B cell (primary cell): ENCODE data around the gene BMP8A. TPM values are rescaled to one million over a fixed set of nuclear protein-coding genes. Genes with fewer than 3 reads are reported as not detected.

Experiments used
- ATAC-seq: fragments of 200-7000 bp; cut with Tn5 transposase; one replicate; pipeline ENCODE4 v1.10.0; 2021; ENCODE audit warnings: low read depth, mild to moderate bottlenecking, moderate number of reproducible peaks, moderate library complexity
- CTCF ChIA-PET: fragments of 350-600 bp; sonication (Branson Sonifier 250); formaldehyde crosslinking; loops from one replicate; lab custom pipeline; 2021; ENCODE audit warnings: antibody characterized with exemption, inconsistent platforms; lab: Charles Lee
- POLR2A ChIA-PET: fragments of 350-600 bp; sonication (Branson Sonifier 250); formaldehyde crosslinking; loops from one replicate; lab custom pipeline; 2021; ENCODE audit warnings: antibody characterized with exemption; lab: Charles Lee
- DNase-seq: peaks from one replicate; pipeline ENCODE4 v3.0.0; 2013
- H2AFZ ChIP-seq: 2 replicates; pipeline ENCODE4 v1.6.1; 2012; ENCODE audit warnings: mild to moderate bottlenecking, low read depth, low read length; ENCODE audit not compliant: insufficient read depth, poor library complexity, severe bottlenecking
- H3K27ac ChIP-seq, 2 donors: 1 replicate in 1 of 2; 2 replicates in 1 of 2; pipeline ENCODE4 v1.5.1; 2012 to 2013; ENCODE audit warnings: low read length in 2 of 2, mild to moderate bottlenecking in 2 of 2, moderate library complexity in 1 of 2
- H3K27me3 ChIP-seq, 4 experiments: fragments of 200-600 bp in 1 of 4; sonication (generic) in 1 of 4; replicated peaks in 1 of 4; 1 replicate in 2 of 4; 2 replicates in 2 of 4; pipeline versions ENCODE4 v1.6.1 to v1.7.0; 2013 to 2016; ENCODE audit warnings: low read length in 3 of 4, mild to moderate bottlenecking in 2 of 4, mixed read lengths in 1 of 4, moderate library complexity in 1 of 4; ENCODE audit not compliant: insufficient read depth in 4 of 4, control insufficient read depth in 3 of 4; ENCODE audit errors: control extremely low read depth in 1 of 4
- H3K36me3 ChIP-seq, 2 experiments: replicated peaks in 1 of 2; 1 replicate in 1 of 2; 2 replicates in 1 of 2; pipeline versions ENCODE4 v1.6.1 to v1.7.1; 2013; ENCODE audit warnings: low read length in 1 of 2; ENCODE audit not compliant: insufficient read depth in 2 of 2, control insufficient read depth in 1 of 2; ENCODE audit errors: control extremely low read depth in 1 of 2, extremely low read depth in 1 of 2
- H3K4me1 ChIP-seq, 2 donors: fragments of 200-600 bp in 1 of 2; sonication (generic) in 1 of 2; 1 replicate in 1 of 2; 2 replicates in 1 of 2; pipeline versions ENCODE4 v1.5.1 to v1.6.1; 2013 to 2017; ENCODE audit warnings: low read length in 2 of 2; ENCODE audit not compliant: control insufficient read depth in 2 of 2, insufficient read depth in 2 of 2
- H3K4me2 ChIP-seq: replicated peaks from 2 replicates; pipeline ENCODE3; 2012; ENCODE audit warnings: mild to moderate bottlenecking, low read depth, low read length; ENCODE audit not compliant: poor library complexity, severe bottlenecking
- H3K4me3 ChIP-seq, 5 experiments: fragments of 200-600 bp in 1 of 5; sonication (generic) in 1 of 5; 1 replicate in 3 of 5; 2 replicates in 2 of 5; pipeline versions ENCODE4 v1.5.1 to v1.7.0; 2011 to 2016; ENCODE audit warnings: low read length in 4 of 5, mild to moderate bottlenecking in 4 of 5, low read depth in 2 of 5, control low read depth in 1 of 5, moderate library complexity in 1 of 5; ENCODE audit not compliant: insufficient read depth in 1 of 5; ENCODE audit errors: control extremely low read depth in 1 of 5, extremely low read depth in 1 of 5
- H3K79me2 ChIP-seq: fragments of 200-600 bp; sonication (generic); one replicate; pipeline ENCODE4 v1.6.0; 2016; ENCODE audit warnings: low read length; ENCODE audit not compliant: control insufficient read depth, insufficient read depth
- H3K9ac ChIP-seq: fragments of 200-600 bp; sonication (generic); 2 replicates; pipeline ENCODE4 v1.6.1; 2017; ENCODE audit warnings: mild to moderate bottlenecking, low read length, moderate library complexity
- H3K9me3 ChIP-seq, 3 donors: one replicate each; pipeline versions ENCODE4 v1.6.1 to v1.7.1; 2013; ENCODE audit warnings: low read length in 2 of 3; ENCODE audit not compliant: control insufficient read depth in 2 of 3, insufficient read depth in 1 of 3; ENCODE audit errors: control extremely low read depth in 1 of 3
- H4K20me1 ChIP-seq: 2 replicates; pipeline ENCODE4 v1.6.0; 2012; ENCODE audit warnings: mild to moderate bottlenecking, low read length; ENCODE audit not compliant: insufficient read depth, control insufficient read depth, poor library complexity, severe bottlenecking
- H3K27ac Mint-ChIP-seq: one replicate; pipeline ENCODE4 v1.8.0; 2021; ENCODE audit warnings: mixed read lengths
- H3K27me3 Mint-ChIP-seq: one replicate; pipeline ENCODE4 v1.8.0; 2021; ENCODE audit warnings: mixed read lengths
- H3K4me1 Mint-ChIP-seq: one replicate; pipeline ENCODE4 v1.8.0; 2021; ENCODE audit warnings: mixed read lengths
- H3K4me3 Mint-ChIP-seq: one replicate; pipeline ENCODE4 v1.8.0; 2021; ENCODE audit warnings: mixed read lengths
- H3K9me3 Mint-ChIP-seq: one replicate; pipeline ENCODE4 v1.8.0; 2022; ENCODE audit warnings: mixed read lengths; ENCODE audit not compliant: insufficient read depth
- CTCF ChIP-seq: fragments of 200-600 bp; IDR thresholded peaks from one replicate; pipeline ENCODE4 v1.8.0; 2022; ENCODE audit warnings: antibody characterized with exemption, mild to moderate bottlenecking
- EZH2 ChIP-seq: IDR thresholded peaks from 2 replicates; pipeline ENCODE4 v1.6.1; 2012; ENCODE audit warnings: borderline replicate concordance, low read depth, mild to moderate bottlenecking, moderate library complexity, low read length; ENCODE audit not compliant: insufficient read depth, poor library complexity, severe bottlenecking
- WGBS: methylation state at CpG from one replicate; pipeline ENCODE4 v1.1.5; 2013; ENCODE audit warnings: missing lambda C conversion rate; ENCODE audit not compliant: insufficient coverage; 5-methylcytosine and 5-hydroxymethylcytosine counted together
- intact Hi-C: fragments of 100-400 bp; cut with micrococcal nuclease; formaldehyde crosslinking; loops from one replicate; pipeline ENCODE4 v1.10.0; 2022
- polyA plus RNA-seq: library from polyadenylated mRNA; depleted of rRNA; stranded (reverse); fragments of >200 nt; gene quantifications from 2 replicates; pipeline ENCODE4 v1.2.3, GENCODE V29; 2012
- total RNA-seq, 2 donors: library from RNA; stranded (reverse); fragments of 120-200 nt in 1 of 2; gene quantifications; 1 replicate in 1 of 2; 2 replicates in 1 of 2; pipeline versions ENCODE4 v1.2.3 to v1.2.4, GENCODE V29; 2013 to 2022

The BMP8A gene
- total and polyA plus RNA-seq, 2 donors (not counting 1 experiment from before 2014, with no cell fraction given), result 0.25 to 1.1 TPM

- no peak overlapping the region for H3K27ac Mint-ChIP-seq
- intact Hi-C loops, result no loop called here
- Histone ChIP-seq H3K9ac (no peak overlapping the region), H3K4me1 (no peaks in the 10 kb centered on the region), H3K36me3 (peaks cover 1 to 71% of the 10 kb centered on the region in 2 experiments), H3K4me2 (no peak overlapping the region), H3K9me3 (no peaks in the 10 kb centered on the region), H3K27ac (no peak overlapping the region), H3K27me3 (no peaks in the 10 kb centered on the region), H3K4me3 (no peak overlapping the region), H2AFZ (no peak overlapping the region), H4K20me1 (no peaks in the 10 kb centered on the region), H3K79me2 (no peaks in the 10 kb centered on the region)
- no peaks in the 10 kb centered on the region for H3K27me3 Mint-ChIP-seq
- POLR2A ChIA-PET, result no interaction called here
- CTCF ChIA-PET, result interaction anchor here (0.8 kb wide), 1 partner anchor 55 kb away, joined by 3 read pairs; no protein-coding TSS in a partner anchor
- DNase-seq (no peak), ATAC-seq (no peak)
- H3K4me1 Mint-ChIP-seq, result no peaks in the 10 kb centered on the region
- TF ChIP-seq CTCF, result no peak
- no peak for TF ChIP-seq EZH2
- no CpG with 5 or more reads among the region's 1 CpG for WGBS
- H3K4me3 Mint-ChIP-seq, result no peak overlapping the region
- H3K9me3 Mint-ChIP-seq, result no peaks in the 10 kb centered on the region
Observed at GRCh38 chr1:39483276-39483675, 8.2 kb upstream of the BMP8A start.

GRCh38 chr1:39484564-39484963 lies 6.9 kb upstream of the BMP8A start:
- DNase-seq (no peak), ATAC-seq (no peak)
- ChIA-PET POLR2A (no interaction called here), CTCF (no interaction called here)
- Mint-ChIP-seq H3K9me3 (no peaks in the 10 kb centered on the region), H3K27ac (no peak overlapping the region), H3K4me3 (no peak overlapping the region), H3K4me1 (no peaks in the 10 kb centered on the region), H3K27me3 (no peaks in the 10 kb centered on the region)
- H3K27ac ChIP-seq, result no peak overlapping the region
- TF ChIP-seq EZH2 (no peak), CTCF (no peak)
- no peak overlapping the region for H3K4me3 ChIP-seq
- WGBS, result 97% methylated on average over 6 of the region's 7 CpGs
- H2AFZ ChIP-seq, result no peak overlapping the region
- no peaks in the 10 kb centered on the region for H3K9me3 ChIP-seq
- intact Hi-C loops, result no loop called here
- no peak overlapping the region for H3K4me2 ChIP-seq
- no peaks in the 10 kb centered on the region for H4K20me1 ChIP-seq
- H3K4me1 ChIP-seq, result no peaks in the 10 kb centered on the region
- no peaks in the 10 kb centered on the region for H3K79me2 ChIP-seq
- no peaks in the 10 kb centered on the region for H3K27me3 ChIP-seq
- peaks cover 1 to 62% of the 10 kb centered on the region in 2 experiments for H3K36me3 ChIP-seq
- no peak overlapping the region for H3K9ac ChIP-seq
